Hematopoietic multipotent progenitor cell treated with erythropoietin and hydrocortisone succinate and interleukin-3 and kit ligand, for 4 days (in vitro differentiated cells): ENCODE measurements around the gene ISX.
"Not testable (repeated sequence)": the region's sequence is repeated elsewhere in the genome, so short reads cannot be mapped to it uniquely, and the experiment has no call there.

Experiments used
- DNase-seq: peaks from one replicate; pipeline ENCODE4 v3.0.0-alpha.2; 2015

Gene ISX

DNA sequence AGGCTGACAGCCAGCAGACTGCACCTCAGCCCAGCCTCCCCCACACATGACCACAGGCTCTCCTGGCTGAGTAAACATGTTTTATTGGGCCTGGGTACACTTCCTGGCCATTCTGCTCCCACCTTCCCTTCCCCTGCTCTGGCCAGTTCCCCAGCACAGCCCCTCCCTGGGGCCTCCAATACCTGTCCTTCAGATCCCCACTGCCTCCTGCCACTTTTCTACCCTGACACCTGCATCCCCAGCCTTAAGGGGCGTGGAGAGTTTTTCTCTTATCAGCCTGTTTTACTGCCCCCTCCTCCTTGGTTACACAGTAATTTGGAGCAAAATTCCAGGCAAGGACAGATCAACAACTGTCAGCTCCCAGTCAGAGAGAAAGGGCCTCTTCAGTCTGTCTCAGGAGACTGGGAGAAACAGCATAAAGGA is at the start of gene ISX:
TSS of gene ISX (plus strand) at position 363 of the 423 bp plus-strand sequence. CDS start 930 bp downstream, outside the sequence.
- no peak for DNase-seq

DNA sequence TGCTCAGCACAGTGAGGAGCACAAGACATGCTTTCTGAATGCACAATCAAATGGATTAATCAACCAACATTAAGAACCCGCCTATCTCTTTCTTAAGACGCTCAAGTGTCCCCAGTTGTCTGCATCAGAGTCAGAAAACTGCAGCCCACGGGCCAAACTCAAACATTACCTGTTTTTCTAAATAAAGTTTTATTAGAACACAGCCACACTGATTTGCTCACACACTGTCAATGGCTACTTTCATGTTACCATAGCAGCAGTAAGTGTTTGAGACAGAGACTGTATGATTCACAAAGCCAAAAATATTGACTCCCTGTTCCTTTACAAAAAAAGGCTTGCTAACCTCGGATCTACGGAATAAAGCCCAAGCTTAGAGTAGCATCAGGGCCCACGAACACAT is 49.0 kb upstream of the ISX start:
- no peak for DNase-seq

DNA sequence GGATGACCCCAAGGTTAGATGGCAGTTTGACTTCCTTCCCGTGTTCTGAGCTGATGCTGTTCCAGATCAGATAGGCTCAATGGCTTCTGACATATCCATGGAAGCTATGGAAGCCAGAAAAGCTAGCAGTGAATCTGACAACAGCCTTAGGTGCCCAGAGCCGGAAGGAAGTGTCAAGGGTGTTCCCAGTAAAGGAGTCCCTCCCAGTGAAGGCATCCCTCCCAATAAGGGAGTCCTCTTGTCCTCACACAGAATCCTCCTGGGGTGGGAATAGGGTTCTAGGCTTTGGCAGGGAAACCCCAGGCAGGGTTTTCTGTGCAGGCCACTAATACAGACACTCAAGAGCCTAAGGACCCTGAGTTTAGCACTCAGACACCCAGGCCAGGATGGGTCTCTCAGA is 47.0 kb upstream of the ISX start:
- no peak for DNase-seq

DNA sequence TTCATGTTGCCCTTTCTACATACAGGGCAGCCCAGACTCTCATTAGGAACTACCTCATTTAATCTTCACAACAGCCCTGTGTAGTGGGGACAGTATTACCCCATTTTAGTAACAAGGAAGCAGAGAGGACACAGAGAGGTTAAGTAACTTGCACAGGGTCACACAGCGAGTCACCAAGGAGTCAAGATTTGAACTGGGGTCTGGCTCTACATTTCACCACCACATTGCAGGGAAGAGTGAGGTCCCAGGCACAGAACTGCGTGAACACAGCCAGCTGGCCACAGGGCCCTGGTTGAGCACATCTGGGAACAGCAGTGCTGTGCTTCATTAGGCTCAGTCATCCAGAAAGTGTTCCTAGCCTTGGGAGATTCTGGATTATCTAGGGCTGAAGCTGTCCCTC is 45.4 kb upstream of the ISX start:
- DNase-seq, result no peak

DNA sequence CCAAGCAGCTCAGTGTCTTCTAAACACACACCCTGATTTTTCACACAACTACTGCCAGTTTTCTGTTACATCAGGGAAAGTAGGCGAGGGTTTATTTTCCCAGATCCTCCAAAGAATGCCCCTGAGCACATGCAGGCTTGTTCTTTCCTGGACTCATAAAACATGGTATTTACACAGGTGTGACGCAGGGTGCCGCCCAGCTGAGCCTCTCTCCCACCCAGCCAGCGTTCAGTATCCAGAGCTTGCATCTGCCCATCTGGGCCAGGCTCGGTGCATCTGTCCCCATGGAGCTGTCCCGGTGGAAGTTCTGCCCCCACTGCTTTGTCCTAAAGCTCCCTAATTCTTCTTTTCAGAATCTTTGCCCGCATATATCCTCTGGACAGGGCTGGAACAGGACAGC is 44.8 kb upstream of the ISX start:
- no peak for DNase-seq

DNA sequence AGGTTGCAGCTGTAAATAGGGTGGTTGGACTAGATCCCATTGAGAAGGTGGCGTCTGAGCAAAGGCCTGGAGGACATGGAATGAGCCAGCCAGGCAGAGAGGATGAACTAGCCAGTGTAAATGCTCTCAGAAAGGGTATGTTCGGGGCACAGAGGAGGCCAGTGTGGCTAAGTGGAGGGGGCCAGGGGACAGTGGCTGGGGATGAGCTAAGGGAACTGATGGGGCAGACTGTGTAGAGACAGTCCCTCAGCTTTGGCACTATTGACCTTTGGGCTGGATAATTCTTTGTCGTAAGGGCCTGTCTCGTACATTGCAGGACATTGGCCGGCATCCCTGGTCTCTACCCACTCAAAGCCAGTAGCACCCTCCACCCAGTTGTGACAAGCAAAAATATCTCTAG is 43.7 kb upstream of the ISX start:
- DNase-seq, result no peak

DNA sequence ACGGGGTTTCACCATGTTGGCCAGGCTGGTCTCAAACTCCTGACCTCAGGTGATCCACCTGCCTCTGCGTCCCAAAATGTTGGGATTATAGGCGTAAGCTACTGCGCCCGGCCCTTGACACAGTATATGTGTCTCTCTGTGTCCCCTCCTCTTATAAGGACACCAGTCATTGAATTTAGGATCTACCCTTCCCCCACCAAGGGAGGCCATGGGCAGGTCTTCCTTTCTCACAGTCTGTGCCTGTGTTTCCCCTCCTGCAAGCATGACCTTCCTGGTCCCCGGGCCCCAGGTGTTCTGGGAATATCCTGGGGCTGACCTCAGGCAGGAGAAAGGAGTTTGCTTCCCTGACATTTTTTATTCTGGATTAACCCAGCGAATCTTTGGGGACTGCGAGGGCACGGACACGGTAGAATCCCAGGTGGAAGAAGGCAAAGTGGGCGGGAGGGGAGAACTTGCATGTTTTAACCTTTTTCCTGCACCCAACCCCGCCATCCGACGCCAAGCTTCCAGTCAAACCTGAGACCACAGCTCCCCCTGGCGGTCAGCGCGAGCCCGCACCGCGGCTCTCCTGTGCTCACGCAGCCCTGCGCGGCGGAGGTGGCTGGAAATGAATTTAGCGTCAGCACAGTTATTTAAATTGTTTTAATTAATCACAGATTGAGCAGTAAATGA is 42.1 kb upstream of the ISX start:
- DNase-seq, result peak; percentile 78

DNA sequence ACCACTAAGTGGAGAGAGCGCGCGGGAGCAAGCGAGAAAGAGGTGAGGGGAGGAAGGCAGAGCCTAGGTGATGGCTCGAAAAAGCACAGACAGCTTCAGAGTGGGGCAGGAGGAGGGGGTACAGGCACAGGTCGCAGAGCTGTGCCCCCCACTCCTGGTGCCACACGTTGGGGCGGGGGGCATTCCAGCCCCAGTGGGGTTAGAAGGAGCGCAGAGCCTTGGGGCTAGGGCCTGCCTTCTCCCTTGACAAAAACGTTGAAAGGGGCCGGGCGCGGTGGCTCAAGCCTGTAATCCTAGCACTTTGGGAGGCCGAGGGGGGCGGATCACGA is 41.6 kb upstream of the ISX start:
- DNase-seq, result no peak

DNA sequence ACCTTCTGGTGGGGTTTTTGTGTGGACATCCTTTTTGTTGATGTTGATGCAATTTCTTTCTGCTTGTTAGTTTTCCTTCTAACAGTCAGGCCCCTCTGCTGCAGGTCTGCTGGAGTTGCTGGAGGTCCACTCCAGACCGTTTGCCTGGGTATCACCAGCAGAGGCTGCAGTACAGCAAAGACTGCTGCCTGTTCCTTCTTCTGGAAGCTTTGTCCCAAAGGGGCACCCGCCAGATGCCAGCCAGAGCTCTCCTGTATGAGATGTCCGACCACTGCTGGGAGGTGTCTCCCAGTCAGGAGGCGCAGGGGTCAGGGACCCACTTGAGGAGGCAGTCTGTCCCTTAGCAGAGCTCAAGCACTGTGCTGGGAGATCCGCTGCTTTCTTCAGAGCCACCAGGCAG is 35.8 kb upstream of the ISX start:
- DNase-seq, result not testable (repeated sequence)

DNA sequence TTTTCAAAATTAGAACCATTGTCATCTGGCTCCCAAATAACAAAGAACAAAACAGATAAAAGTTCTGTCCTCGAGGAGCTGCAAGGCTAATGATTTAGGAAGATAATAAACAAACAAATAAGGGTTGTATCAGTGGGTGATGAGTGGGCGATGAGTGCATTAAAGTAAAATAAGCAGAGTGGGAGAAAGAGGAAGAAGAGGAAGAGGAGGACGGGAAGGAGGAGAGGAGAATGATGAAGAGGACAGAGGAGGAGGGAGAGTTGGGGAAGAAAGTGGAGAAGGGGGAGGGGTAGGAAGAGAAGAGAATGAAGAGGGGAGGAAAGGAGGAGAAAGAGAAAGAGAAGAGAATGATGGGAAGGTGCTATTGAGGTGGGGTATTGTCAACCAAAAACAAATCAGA is 33.4 kb upstream of the ISX start:
- DNase-seq, result no peak

DNA sequence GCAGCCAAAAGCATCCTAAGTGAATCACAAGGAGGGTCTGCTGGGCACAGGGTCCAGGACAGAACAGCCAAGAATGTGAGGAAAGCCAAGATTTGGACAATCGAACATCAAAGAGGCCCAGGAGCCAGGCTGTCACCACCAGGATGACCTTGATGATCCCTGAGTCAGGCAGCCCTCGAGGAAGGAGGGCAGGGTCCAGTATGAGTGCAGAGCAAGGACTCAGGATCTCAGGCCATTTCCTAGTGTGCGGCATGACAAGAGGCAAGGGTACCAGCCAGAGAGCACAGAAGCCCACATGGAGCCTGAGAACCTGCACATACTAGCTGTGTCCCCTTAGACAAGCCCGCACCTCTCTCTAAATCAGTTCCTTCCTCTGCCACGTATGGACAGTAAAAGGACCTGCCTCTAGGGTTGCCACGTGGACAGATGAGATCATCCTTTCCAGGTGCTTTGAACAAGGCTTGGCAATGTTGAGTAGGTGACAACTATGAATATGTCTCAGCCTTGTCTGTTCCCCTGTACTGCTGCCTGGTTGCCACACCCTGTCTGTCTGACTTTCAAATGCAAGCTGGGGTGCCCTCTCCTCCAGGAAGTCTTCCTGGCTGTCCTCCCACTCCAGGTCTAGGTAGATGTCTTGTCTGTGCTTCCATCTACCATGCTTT is 32.2 kb upstream of the ISX start:
- DNase-seq, result no peak

DNA sequence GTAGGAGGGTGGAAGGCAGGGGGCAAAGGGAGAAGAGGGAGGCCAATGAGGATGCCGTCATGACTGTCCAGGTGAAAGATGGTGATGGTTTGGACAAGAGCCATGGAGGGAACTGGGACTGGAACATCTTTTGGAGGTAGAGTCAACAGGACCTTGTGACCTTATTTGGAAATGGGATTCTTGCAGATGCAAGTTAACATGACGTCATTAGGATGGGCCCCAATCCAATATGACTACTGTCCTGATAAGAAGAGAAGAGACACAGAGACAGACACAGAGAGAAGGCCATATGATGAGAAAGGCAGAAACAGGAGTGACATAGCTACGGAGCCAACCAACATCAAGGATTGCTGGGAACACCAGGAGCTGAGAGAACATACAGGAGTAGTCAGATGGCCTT is 31.0 kb upstream of the ISX start:
- DNase-seq, result no peak

DNA sequence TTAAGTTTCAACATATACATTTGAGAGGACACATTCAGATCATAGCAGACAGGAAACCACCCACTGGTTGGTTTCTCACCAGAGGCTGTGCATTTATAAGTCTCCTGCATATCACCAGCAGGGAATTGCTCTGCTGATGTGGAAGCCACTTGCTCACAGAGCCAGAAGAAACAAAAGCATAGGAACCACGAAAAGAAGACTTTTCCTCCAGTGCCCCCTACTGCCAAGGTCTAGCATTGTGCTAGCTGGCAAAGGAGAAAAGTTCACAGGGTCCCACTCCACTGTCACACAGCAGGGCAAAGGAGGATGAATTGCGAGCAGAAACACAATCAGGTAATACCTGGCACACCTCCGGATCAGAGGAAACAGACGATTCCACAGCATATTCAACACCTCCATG is 28.9 kb upstream of the ISX start:
- peak; percentile 7 for DNase-seq

DNA sequence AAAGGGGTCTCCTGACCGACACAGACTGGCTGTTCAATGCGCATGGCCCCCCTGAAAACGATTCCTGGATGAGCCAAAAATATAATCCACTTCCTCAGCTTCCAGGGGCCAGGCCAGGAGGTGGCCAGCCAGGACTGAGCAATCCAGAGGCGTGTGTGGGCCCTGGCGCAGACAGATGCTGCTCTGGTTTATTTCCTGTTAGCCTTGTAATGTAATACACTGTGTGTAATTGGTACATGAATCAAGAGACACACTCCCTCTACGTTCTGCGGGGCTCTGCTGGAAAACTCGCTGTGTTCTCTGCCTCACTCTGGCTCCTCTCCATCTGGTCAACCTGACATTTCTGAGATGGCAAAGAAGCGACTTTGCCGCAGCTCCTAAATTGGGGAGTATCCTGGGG is 26.3 kb upstream of the ISX start:
- no peak for DNase-seq

DNA sequence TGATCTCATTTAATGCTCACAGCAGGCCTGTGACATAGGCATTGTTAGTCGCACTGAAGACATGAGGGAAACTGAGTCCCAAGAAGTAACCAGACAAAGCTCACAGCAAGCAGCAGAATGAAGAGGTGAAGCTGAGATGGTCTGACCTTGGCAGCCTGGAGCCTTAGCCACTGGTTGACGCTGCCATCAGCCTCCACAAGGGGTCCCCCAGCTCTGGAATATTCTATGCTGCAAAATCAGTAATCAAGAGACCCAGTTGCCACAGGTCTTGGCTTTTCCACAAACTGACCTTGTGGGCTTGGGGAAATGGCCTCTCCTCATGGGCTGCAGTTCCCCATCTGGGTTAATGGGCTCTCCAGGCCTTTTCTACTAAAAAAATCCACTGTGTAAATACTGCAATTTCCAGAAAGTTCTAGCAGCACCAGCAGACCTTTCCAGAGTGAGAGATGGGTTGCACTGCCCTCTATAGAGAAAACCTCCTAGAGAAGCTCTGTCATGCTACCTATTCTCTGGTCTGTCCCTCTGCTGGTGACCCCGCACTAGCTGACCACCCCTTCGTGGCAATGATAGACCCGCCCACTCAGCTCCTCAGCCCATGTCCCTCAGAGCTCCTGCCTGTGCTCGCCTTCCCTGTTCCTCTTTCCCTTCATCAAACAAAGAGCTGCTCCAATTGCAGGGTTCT is 22.6 kb upstream of the ISX start:
- peak; percentile 36 for DNase-seq

DNA sequence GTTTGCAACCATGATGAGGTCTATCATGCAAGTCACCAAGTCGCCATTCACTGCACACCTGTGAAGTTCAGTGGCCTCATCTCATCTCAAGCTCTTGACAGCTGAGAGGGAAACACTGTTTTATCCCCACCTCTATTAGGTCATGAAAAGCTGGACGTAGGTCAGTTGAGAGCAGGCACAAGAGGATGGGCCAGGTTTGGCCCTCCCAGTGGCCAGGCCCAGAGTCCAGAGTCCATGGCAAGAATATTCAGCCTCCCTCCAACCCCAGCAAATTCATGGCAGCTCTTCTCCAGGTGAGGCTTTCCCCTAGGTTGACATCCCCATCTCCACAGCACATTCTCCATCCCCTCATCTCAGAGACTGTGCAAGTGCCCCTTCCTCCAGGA is 22.0 kb upstream of the ISX start:
- DNase-seq, result no peak

DNA sequence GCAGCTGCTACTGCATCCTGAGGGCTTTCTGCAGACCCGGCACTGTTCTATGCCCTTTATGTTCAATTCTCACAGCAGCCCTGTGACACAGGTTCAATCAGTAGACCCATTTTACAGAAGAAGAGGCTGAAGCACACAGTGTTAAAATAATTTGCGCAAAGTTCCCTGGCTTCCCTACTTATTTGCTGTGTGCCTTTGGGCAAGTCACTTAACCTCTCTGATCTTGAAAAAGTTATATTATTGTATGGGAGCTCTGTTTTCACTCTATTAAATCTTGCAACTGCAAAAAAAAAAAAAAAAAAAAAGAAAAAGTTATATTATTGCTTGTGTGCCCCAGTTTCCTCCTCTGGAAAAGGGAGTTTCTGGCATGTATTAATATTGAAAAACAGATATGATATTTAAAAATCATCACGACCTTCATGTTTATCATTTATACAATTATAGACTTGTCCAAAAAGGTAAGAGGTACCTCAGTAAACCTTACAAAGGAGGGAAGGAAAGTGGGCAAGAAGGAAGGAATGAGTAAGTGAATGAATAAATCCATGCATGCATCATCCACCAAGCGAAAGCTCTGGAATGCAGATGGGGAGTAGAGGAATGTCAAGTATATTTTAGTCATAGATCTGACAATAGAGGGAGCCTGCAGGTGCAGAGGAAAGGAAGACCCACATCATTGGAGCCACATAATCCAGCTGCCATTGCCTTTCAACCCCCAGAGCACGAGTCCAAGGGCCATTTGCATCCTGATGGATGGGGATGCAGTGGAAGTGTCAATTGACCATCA is 21.2 kb upstream of the ISX start:
- DNase-seq, result no peak

DNA sequence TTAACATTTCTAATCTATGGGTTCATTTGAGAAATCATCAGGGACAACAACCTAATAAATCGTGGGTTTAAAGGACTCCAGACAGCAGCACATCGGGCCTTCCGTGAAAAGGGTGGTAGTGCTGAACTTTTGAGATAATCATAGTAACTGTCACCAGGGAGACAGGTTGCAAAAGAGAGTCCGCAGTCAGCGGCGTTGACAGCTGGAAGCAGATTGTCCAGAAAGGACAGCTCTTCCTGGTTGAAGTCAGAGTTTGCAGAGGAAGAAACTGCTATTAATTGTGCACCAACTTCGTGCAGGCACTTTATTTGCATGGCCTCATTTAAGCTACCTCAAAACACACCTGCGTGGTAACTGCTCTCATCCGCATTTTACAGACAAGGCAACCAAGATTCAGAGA is 20.5 kb upstream of the ISX start:
- no peak for DNase-seq

DNA sequence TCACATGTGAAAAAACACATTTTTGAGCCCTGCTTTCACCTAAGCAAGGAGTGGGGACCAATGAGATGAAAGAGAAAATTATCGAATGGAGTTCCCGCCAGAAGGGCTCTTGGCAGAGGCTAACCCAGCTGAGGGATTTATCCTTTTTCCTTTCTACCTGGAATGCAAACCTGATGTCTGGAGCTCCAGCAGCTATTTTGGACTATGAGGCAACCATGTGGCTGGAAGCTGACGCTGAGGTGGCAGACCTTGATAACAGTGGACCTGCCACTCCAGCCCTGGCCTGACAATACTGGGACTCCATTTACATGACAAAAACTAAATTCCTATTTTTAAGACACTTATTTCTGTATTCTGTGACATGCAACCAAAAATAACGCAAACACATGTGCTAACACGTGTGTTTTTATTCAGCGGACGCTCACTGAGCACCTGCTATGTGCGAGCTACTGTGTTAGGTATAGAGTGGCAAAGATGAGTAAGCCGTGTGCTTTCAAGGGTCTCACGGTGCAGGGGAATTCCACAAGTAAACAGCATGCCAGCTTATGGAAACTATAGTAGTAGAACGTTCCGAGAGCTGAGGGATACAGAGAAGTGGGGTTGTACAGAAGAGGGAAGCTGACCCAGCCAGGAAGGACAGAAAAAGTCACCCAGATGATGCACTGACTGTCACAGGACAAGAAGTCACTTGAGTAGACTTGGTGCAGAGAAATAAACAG is 19.1 kb upstream of the ISX start:
- DNase-seq, result no peak

DNA sequence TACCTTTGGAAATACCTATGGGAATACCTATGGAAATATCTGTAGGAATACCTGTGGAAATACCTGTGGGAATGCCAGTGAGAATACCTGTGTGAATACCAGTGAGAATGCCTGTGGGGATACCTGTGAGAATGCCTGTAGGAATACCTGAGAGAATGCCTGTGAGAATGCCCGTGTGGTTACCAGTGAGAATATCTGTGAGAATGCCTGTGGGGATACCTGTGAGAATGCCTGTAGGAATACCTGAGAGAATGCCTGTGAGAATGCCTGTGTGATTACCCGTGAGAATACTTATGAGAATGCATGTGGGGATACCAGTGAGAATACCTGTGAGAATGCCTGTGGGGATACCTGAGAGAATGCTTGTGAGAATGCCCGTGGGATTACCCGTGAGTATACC is 15.9 kb upstream of the ISX start:
- not testable (repeated sequence) for DNase-seq

DNA sequence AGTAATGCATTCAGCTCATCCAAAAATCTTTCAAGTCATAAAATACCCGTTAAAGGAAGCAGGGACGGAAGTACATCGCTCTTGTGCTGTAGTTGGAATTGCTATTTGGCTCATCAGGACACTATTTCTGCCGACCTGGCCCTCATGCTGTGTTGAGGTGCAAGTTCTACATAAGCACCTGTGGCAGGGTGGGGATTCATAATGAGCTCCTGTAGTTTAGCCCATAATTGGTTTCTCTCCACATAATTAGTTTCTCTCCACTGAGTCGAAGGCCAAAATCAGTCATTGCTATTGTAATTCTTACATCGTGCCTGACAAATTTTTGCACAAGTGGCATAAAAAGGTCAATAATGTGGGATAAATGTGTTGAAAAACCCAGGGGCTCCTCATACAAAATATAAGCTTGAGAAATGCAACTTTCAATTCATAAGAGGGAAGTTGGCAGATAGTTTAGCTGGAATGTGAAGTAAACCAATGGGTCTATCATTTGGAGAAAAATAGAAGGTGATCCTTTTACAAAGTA is 14.9 kb upstream of the ISX start:
- no peak for DNase-seq

DNA sequence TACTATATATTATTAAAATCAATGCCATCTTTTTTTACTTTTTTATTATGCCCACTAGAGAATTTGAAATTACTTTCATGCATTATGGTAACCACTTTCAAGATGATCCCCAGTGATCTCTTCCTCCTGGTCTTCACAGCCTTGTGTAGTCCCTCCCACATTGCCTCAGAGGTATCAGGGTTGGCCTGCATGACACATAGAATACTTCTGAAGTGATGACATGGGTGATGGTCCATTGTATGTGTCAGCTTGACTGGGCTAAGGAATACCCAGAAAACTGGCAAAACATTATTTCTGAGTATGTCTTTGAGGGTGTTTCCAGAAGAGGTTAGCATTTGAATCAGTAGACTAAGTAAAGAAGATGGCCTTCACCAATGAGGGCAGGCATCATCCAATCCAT is 14.2 kb upstream of the ISX start:
- no peak for DNase-seq
